IMR-90 (cell line): ENCODE results near the gene SDK1. TPM values are rescaled to one million over a fixed set of nuclear protein-coding genes. Genes with fewer than 3 reads are reported as not detected.

Experiments used
- ATAC-seq: fragments of 200-7000 bp; cut with Tn5 transposase; 2 replicates; pipeline ENCODE4 v1.9.1; 2020; ENCODE audit warnings: low read depth, mild to moderate bottlenecking, moderate library complexity
- BruUV-seq: library from RNA; stranded (reverse); fragments of 400-500 nt; replicated peaks from 2 replicates; lab custom pipeline; 2021; lab: Mats Ljungman, UMichigan
- CTCF ChIA-PET: fragments of 300-600 bp; formaldehyde crosslinking; extraction: SDS; loops from one replicate; lab custom pipeline; 2021; ENCODE audit warnings: antibody characterized with exemption; lab: Yijun Ruan, JAX
- POLR2A ChIA-PET: fragments of 300-600 bp; sonication (Branson Sonifier 250); formaldehyde crosslinking; loops from one replicate; lab custom pipeline; 2022; ENCODE audit warnings: antibody characterized with exemption; ENCODE audit not compliant: unreplicated experiment; lab: Charles Lee
- DNase-seq: peaks from one replicate; pipeline ENCODE4 v3.0.0; 2013
- H2AFZ ChIP-seq: replicated peaks from 2 replicates; pipeline ENCODE3; 2013; ENCODE audit warnings: low read length, mild to moderate bottlenecking; ENCODE audit not compliant: poor library complexity
- H2AK5ac ChIP-seq: 2 replicates; pipeline ENCODE4 v1.6.1; 2013; ENCODE audit warnings: low read depth, low read length, inconsistent platforms
- H2AK9ac ChIP-seq: replicated peaks from 2 replicates; pipeline ENCODE3; 2013; ENCODE audit warnings: mild to moderate bottlenecking, low read depth, low read length, moderate library complexity; ENCODE audit not compliant: poor library complexity
- H2BK120ac ChIP-seq: 2 replicates; pipeline ENCODE4 v1.6.1; 2013; ENCODE audit warnings: low read depth, low read length, inconsistent platforms
- H2BK15ac ChIP-seq: 3 replicates; pipeline ENCODE4 v1.6.1; 2013; ENCODE audit warnings: low read depth, low read length, inconsistent platforms
- H2BK20ac ChIP-seq: 2 replicates; pipeline ENCODE4 v1.6.1; 2013; ENCODE audit warnings: low read depth, mild to moderate bottlenecking, inconsistent platforms, low read length, moderate library complexity
- H2BK5ac ChIP-seq: 2 replicates; pipeline ENCODE4 v1.6.1; 2013; ENCODE audit warnings: mild to moderate bottlenecking, low read depth, low read length, inconsistent platforms; ENCODE audit not compliant: poor library complexity, severe bottlenecking
- H3K14ac ChIP-seq: replicated peaks from 2 replicates; pipeline ENCODE4 v1.6.1; 2013; ENCODE audit warnings: low read depth, low read length, inconsistent platforms
- H3K18ac ChIP-seq: 2 replicates; pipeline ENCODE4 v1.6.1; 2013; ENCODE audit warnings: low read depth, low read length, control low read depth
- H3K23ac ChIP-seq: 2 replicates; pipeline ENCODE4 v1.6.1; 2013; ENCODE audit warnings: low read depth, low read length, inconsistent platforms
- H3K27ac ChIP-seq: 2 replicates; pipeline ENCODE4 v1.5.1; 2013; ENCODE audit warnings: mild to moderate bottlenecking, control low read depth, low read length; ENCODE audit not compliant: insufficient read depth
- H3K27me3 ChIP-seq: 2 replicates; pipeline ENCODE4 v1.6.1; 2013; ENCODE audit warnings: low read length; ENCODE audit not compliant: control insufficient read depth, insufficient read depth
- H3K36me3 ChIP-seq: 2 replicates; pipeline ENCODE4 v1.6.1; 2013; ENCODE audit warnings: low read length, mixed read lengths; ENCODE audit not compliant: control insufficient read depth, insufficient read depth
- H3K4ac ChIP-seq: 2 replicates; pipeline ENCODE4 v1.6.1; 2013; ENCODE audit warnings: low read depth, low read length, inconsistent platforms
- H3K4me1 ChIP-seq: 2 replicates; pipeline ENCODE4 v1.6.1; 2013; ENCODE audit warnings: low read length, mixed read lengths; ENCODE audit not compliant: control insufficient read depth, insufficient read depth
- H3K4me2 ChIP-seq: 2 replicates; pipeline ENCODE4 v1.6.1; 2013; ENCODE audit warnings: low read depth, mild to moderate bottlenecking, control low read depth, low read length, moderate library complexity
- H3K4me3 ChIP-seq: 2 replicates; pipeline ENCODE4 v1.5.1; 2013; ENCODE audit warnings: low read depth, mild to moderate bottlenecking, control low read depth, low read length, moderate library complexity; ENCODE audit not compliant: insufficient read depth
- H3K56ac ChIP-seq: 2 replicates; pipeline ENCODE4 v1.6.1; 2013; ENCODE audit warnings: low read length, inconsistent platforms; ENCODE audit not compliant: insufficient read depth; ENCODE audit errors: extremely low read depth
- H3K79me1 ChIP-seq, 2 experiments: 2 replicates each; pipeline ENCODE4 v1.6.1; 2013; ENCODE audit warnings: low read length in 2 of 2, inconsistent platforms in 1 of 2, low read depth in 1 of 2
- H3K9ac ChIP-seq: 2 replicates; pipeline ENCODE4 v1.6.1; 2013; ENCODE audit warnings: low read depth, low read length, control low read depth
- H3K9me1 ChIP-seq: 2 replicates; pipeline ENCODE4 v1.6.1; 2013; ENCODE audit warnings: low read length, inconsistent platforms; ENCODE audit not compliant: insufficient read depth
- H3K9me3 ChIP-seq: 2 replicates; pipeline ENCODE4 v1.6.1; 2013; ENCODE audit warnings: low read length; ENCODE audit not compliant: control insufficient read depth, insufficient read depth
- H4K20me1 ChIP-seq: 2 replicates; pipeline ENCODE4 v1.6.1; 2013; ENCODE audit warnings: low read length, inconsistent platforms; ENCODE audit not compliant: insufficient read depth
- H4K5ac ChIP-seq: 2 replicates; pipeline ENCODE4 v1.6.1; 2013; ENCODE audit warnings: mild to moderate bottlenecking, low read depth, low read length, control low read depth
- H4K8ac ChIP-seq, 2 experiments: 2 replicates each; pipeline ENCODE4 v1.6.1; 2013; ENCODE audit warnings: low read depth in 2 of 2, low read length in 2 of 2, control low read depth in 1 of 2, inconsistent platforms in 1 of 2
- H4K91ac ChIP-seq: 2 replicates; pipeline ENCODE4 v1.6.1; 2013; ENCODE audit warnings: low read depth, low read length, inconsistent platforms; ENCODE audit not compliant: insufficient read depth
- BHLHE40 ChIP-seq: fragments of 150-350 bp; IDR thresholded peaks from 2 replicates; pipeline ENCODE4 v1.6.1; 2016; ENCODE audit warnings: mild to moderate bottlenecking, low read depth, low read length
- CEBPB ChIP-seq: IDR thresholded peaks from 2 replicates; pipeline ENCODE4 v1.6.1; 2012; ENCODE audit warnings: low read depth, low read length, improper control_type of control experiment
- MAFK ChIP-seq: IDR thresholded peaks from 2 replicates; pipeline ENCODE4 v1.6.1; 2012; ENCODE audit warnings: low read depth, low read length, improper control_type of control experiment
- MAZ ChIP-seq: IDR thresholded peaks from 2 replicates; pipeline ENCODE4 v1.6.1; 2012; ENCODE audit warnings: low read depth, mild to moderate bottlenecking, low read length, improper control_type of control experiment, moderate library complexity, borderline replicate concordance
- NFE2L2 ChIP-seq: fragments of 150-350 bp; IDR thresholded peaks from 2 replicates; pipeline ENCODE4 v1.6.1; 2016; ENCODE audit warnings: low read depth, mild to moderate bottlenecking, low read length
- RAD21 ChIP-seq: IDR thresholded peaks from 2 replicates; pipeline ENCODE4 v1.6.1; 2012; ENCODE audit warnings: low read length, improper control_type of control experiment
- RFX5 ChIP-seq: IDR thresholded peaks from 2 replicates; pipeline ENCODE4 v1.8.0; 2012; ENCODE audit warnings: low read depth, mild to moderate bottlenecking, low read length, moderate library complexity
- WGBS, 2 experiments: methylation state at CpG; one replicate each; pipeline versions ENCODE4 v1.1.5 to v1.1.7; 2013; ENCODE audit warnings: missing lambda C conversion rate in 2 of 2; ENCODE audit not compliant: insufficient read length in 1 of 2; ENCODE audit errors: extremely low coverage in 2 of 2; 5-methylcytosine and 5-hydroxymethylcytosine counted together
- dilution Hi-C: fragments of 300-500 bp; cut with HindIII; formaldehyde crosslinking; loops from one replicate; pipeline ENCODE4 v1.14.3; 2018; ENCODE audit warnings: low sequenced_read_pairs; ENCODE audit not compliant: unreplicated experiment
- in situ Hi-C: fragments of 300-500 bp; cut with MboI; formaldehyde crosslinking; loops from 3 replicates; pipeline ENCODE4 v1.14.3; 2019; ENCODE audit warnings: low sequenced_read_pairs, inconsistent platforms, mixed read lengths
- intact Hi-C: fragments of 100-400 bp; cut with micrococcal nuclease; formaldehyde crosslinking; loops from 2 replicates; pipeline ENCODE4 v1.10.0; 2022
- polyA plus RNA-seq, 3 experiments: library from polyadenylated mRNA; depleted of rRNA; stranded (reverse); fragments of >200 nt; gene quantifications; 2 replicates each; pipeline ENCODE4 v1.2.3, GENCODE V29; 2012; ENCODE audit warnings: low replicate concordance in 1 of 3
- total RNA-seq: library from RNA; depleted of rRNA; stranded (reverse); fragments of >200 nt; gene quantifications from 2 replicates; pipeline ENCODE4 v1.2.3, GENCODE V29; 2012
- TF ChIP-seq, protein P1 (sequence below): conservative IDR thresholded peaks from 2 replicates; pipeline ENCODE4 v1.5.1; 2012; ENCODE audit warnings: mild to moderate bottlenecking, low read depth, low read length, improper control_type of control experiment
- TF ChIP-seq, protein P2 (sequence below): fragments of 150-350 bp; IDR thresholded peaks from 2 replicates; pipeline ENCODE4 v1.6.1; 2016; ENCODE audit warnings: low read depth, mild to moderate bottlenecking, low read length, moderate library complexity, borderline replicate concordance

The SDK1 gene
- total and polyA plus RNA-seq, 2 of the 4 experiments (the other 2 are of a cell fraction) = 1.5 to 1.6 TPM

DNA sequence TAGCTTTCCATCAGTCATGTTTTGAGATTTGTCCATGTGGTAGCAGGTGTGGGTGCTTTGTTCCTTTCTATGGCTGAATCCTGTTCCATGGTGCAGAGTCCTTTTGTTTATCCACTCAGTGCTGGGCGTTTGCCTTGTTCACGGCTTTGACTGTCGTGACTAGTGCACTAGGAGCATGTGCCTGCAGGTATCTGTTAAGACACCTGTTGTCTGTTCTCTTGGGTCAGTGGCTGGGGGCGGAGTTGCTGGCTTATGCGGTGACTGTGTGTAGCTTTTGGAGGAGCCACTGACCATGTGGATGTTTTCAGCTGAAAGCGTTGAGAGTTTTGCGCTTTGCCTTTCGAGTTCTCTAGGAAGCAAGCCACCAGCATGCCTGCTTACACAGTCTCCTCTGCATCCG is 807.9 kb downstream of the SDK1 start:
- Histone ChIP-seq H3K9me1 (no peaks in the 10 kb centered on the region), H3K18ac (no peak overlapping the region), H3K14ac (no peak overlapping the region), H4K20me1 (no peaks in the 10 kb centered on the region), H2AK9ac (no peak overlapping the region), H4K5ac (no peak overlapping the region), H3K4me2 (no peak overlapping the region), H4K91ac (no peak overlapping the region), H3K4me3 (no peak overlapping the region), H3K9me3 (peaks cover 12% of the 10 kb centered on the region), H3K56ac (no peak overlapping the region), H3K4ac (no peak overlapping the region), H3K27ac (no peak overlapping the region), H3K23ac (no peak overlapping the region), H3K27me3 (no peaks in the 10 kb centered on the region), H3K79me1 (no peaks in the 10 kb centered on the region), H2BK5ac (no peak overlapping the region), H2AK5ac (no peak overlapping the region), H3K9ac (no peak overlapping the region), H3K36me3 (no peaks in the 10 kb centered on the region; the same call in 1 of the 2 replicates), H2AFZ (no peak overlapping the region), H3K4me1 (no peaks in the 10 kb centered on the region), H2BK120ac (no peak overlapping the region), H4K8ac (no peak overlapping the region), H2BK20ac (no peak overlapping the region), H2BK15ac (no peak overlapping the region)
- no TSS peak for BruUV-seq
- 91% methylated on average over 7 of the region's 9 CpGs; no CpG with 5 or more reads in 1 of the 2 experiments for WGBS, 2 experiments
- DNase-seq (no peak), ATAC-seq (no peak)
- in situ Hi-C loops = no loop called here
- intact Hi-C loops = no loop called here
- dilution Hi-C loops = no loop called here
- CTCF ChIA-PET = no interaction called here
- TF ChIP-seq MAFK (no peak), NFE2L2 (no peak), BHLHE40 (no peak), MAZ (no peak), RFX5 (no peak), RAD21 (no peak), CEBPB (no peak)
- TF ChIP-seq, protein P1, sequence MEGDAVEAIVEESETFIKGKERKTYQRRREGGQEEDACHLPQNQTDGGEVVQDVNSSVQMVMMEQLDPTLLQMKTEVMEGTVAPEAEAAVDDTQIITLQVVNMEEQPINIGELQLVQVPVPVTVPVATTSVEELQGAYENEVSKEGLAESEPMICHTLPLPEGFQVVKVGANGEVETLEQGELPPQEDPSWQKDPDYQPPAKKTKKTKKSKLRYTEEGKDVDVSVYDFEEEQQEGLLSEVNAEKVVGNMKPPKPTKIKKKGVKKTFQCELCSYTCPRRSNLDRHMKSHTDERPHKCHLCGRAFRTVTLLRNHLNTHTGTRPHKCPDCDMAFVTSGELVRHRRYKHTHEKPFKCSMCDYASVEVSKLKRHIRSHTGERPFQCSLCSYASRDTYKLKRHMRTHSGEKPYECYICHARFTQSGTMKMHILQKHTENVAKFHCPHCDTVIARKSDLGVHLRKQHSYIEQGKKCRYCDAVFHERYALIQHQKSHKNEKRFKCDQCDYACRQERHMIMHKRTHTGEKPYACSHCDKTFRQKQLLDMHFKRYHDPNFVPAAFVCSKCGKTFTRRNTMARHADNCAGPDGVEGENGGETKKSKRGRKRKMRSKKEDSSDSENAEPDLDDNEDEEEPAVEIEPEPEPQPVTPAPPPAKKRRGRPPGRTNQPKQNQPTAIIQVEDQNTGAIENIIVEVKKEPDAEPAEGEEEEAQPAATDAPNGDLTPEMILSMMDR = no peak
- TF ChIP-seq, protein P2, sequence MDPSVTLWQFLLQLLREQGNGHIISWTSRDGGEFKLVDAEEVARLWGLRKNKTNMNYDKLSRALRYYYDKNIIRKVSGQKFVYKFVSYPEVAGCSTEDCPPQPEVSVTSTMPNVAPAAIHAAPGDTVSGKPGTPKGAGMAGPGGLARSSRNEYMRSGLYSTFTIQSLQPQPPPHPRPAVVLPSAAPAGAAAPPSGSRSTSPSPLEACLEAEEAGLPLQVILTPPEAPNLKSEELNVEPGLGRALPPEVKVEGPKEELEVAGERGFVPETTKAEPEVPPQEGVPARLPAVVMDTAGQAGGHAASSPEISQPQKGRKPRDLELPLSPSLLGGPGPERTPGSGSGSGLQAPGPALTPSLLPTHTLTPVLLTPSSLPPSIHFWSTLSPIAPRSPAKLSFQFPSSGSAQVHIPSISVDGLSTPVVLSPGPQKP = no peak
- POLR2A ChIA-PET = no interaction called here
